ENCODE data around the gene ARHGAP44.

ARHGAP44 gene

DNA sequence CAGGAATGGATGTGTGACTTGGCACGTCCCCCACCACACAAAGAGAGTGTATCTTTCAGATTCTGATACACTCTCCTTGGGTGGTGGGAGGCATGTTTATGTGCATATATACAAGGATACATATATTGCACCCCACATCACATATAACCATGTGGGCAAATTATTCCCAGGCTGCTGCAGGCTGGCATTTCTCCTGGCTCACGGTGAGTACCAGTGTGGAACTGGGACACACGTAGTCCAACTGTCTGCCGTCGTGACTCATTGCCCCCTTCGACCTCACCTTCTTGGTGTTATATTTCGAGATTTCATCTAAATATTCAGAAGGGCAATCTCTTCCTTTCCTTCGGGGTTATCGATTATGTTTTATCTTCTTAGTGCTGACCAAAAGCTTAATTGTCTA, 24.4 kb downstream of the ARHGAP44 start:
- no peak overlapping the region for H3K4me3 ChIP-seq (ENCODE audit: low read depth, low read length)
- TF ChIP-seq, protein P1, sequence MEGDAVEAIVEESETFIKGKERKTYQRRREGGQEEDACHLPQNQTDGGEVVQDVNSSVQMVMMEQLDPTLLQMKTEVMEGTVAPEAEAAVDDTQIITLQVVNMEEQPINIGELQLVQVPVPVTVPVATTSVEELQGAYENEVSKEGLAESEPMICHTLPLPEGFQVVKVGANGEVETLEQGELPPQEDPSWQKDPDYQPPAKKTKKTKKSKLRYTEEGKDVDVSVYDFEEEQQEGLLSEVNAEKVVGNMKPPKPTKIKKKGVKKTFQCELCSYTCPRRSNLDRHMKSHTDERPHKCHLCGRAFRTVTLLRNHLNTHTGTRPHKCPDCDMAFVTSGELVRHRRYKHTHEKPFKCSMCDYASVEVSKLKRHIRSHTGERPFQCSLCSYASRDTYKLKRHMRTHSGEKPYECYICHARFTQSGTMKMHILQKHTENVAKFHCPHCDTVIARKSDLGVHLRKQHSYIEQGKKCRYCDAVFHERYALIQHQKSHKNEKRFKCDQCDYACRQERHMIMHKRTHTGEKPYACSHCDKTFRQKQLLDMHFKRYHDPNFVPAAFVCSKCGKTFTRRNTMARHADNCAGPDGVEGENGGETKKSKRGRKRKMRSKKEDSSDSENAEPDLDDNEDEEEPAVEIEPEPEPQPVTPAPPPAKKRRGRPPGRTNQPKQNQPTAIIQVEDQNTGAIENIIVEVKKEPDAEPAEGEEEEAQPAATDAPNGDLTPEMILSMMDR (IDR thresholded peaks at IDR 0.05; ENCODE audit: borderline replicate concordance, insufficient read depth, low read depth, low read length), result no peak

DNA sequence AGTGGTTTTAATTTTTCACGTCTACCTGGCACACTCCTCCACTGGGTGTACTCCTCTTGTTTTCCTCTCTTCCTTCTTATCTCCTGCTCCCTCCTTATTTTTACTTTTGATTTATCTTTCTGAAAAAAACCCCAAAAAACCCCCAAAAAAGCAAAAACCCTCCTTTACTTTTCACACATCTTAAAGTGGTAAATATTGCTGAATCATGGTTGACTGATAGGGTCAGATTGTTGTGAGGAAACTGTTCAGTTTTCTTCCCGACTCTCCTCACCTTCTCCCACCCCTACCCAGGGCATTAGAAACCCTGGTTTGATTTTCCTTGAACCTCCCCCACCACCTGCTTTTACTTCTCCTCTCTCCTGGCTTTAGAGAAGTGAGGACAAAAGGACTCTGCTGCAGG, 25.4 kb downstream of the ARHGAP44 start:
- H3K4me3 ChIP-seq (ENCODE audit: low read depth, low read length), result no peak overlapping the region
- TF ChIP-seq, protein P1 (IDR thresholded peaks at IDR 0.05; ENCODE audit: borderline replicate concordance, insufficient read depth, low read depth, low read length), result no peak

DNA sequence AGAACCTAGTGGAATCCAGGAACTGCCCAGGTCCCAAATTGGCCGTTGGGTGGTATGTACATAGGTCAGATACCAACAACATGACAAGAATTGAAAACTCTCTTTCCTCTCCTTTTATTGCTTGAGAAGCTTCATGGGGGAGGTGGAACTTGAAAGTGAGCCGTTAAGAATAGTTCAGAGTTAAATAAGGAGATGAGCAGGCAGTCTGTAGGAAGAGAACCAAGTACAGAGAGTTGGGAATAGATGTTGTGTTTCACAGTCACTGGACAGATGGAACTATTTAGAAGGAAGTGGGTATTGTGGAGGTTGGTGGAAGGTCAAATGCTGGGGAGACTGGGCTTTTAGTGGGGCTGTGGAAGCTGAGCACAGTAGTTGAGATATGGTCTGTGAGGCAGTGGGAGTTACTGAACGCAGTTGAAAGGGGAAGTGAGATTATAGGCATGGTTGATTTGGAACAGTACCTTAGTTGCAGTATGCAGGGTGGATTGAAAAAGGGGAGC, 26.4 kb downstream of the ARHGAP44 start:
- TF ChIP-seq, protein P1 (IDR thresholded peaks at IDR 0.05; ENCODE audit: borderline replicate concordance, insufficient read depth, low read depth, low read length), result no peak
- H3K4me3 ChIP-seq (ENCODE audit: low read depth, low read length), result no peak overlapping the region

DNA sequence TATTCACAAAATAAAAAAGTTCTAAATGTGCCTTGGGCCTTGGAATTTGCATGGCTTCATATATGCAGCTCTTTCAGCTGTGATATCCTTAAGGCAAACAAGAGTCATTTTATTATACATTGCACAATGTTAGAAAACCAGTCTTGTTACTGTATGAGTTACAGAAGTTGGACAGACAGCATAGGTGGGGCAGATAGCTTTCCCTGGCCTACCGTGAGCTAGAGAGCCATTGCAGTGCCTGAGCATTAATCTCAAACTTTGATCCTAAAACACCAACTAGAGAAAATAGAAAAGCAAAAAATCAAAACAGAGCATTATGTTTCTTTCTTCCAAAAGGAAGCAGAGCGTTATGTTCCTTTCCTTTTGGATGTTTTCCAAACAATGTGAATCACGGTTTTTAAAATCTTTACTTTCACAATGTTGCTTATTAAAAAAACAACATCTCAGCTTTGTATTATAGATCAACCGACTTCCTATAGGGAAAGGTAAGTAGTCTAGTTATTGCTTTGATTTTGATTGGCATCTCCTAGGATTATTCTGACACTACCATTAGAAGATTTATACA, 32.2 kb downstream of the ARHGAP44 start:
- TF ChIP-seq, protein P1 (IDR thresholded peaks at IDR 0.05; ENCODE audit: borderline replicate concordance, insufficient read depth, low read depth, low read length), result no peak
- H3K4me3 ChIP-seq (ENCODE audit: low read depth, low read length), result no peak overlapping the region

DNA sequence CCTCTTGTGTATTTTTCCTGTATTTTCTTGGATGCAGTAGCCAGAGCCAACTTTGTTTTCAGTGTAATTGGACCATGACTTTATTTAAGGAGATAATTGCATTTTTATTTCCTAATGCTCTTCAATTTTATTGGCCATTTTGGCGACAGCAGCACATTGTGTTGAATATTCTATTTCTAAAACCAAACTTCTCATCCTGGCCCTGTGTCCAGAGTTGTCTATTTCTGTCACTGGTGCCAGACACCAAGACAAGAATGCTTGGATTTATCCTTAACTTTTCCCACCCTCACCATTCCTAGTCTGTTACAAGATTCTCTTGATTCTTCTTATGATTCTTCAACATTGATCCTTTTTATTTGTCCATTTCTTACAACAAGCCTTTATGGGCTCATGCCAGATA, 37.1 kb downstream of the ARHGAP44 start:
- TF ChIP-seq, protein P1 (IDR thresholded peaks at IDR 0.05; ENCODE audit: borderline replicate concordance, insufficient read depth, low read depth, low read length), result no peak
- no peak overlapping the region for H3K4me3 ChIP-seq (ENCODE audit: low read depth, low read length)

DNA sequence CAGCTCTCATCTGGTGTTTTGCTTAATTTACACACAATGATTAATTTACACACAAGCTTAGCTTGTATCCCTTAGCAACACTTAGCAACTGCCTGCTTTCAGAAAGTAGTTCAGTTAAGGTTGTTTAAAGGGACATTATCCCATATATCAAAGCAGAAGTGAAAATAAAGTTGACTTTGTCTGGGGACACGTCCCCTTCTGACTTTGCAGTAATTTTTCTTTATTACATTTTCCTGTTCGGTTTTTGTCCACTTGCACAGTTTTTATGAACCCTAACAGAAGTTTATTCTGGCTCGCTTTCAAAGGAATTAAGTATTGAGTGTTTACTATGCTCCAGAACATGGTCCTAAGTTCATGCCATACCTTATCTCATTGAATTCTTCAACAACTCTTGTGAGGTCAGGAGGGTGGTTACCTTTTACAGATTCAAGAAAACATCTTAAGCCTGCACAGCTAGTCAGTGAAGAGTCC, 41.5 kb downstream of the ARHGAP44 start:
- TF ChIP-seq, protein P1 (IDR thresholded peaks at IDR 0.05; ENCODE audit: borderline replicate concordance, insufficient read depth, low read depth, low read length), result no peak

DNA sequence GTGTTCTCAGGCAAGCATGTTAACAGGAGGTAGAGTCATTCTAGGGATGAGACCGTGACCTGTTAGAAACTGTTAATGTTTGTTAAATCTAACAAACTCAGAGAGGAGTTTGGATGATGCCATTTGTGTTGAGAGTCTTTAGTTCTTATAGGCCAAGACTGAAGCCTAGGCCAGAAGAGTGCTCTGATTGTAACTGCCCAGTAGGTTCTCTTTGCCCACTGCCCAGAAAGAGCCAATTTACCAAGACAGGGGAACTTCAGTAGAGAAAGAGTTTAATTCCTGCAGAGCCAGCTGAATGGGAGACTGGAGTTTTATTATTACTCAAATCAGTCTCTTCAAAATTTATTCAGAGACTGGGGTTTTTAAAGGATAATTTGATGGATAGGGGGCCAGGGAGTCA, 42.5 kb downstream of the ARHGAP44 start:
- TF ChIP-seq, protein P1 (IDR thresholded peaks at IDR 0.05; ENCODE audit: borderline replicate concordance, insufficient read depth, low read depth, low read length), result no peak

More for the DNA sequence above, 41.5 kb downstream of the ARHGAP44 start:
- H3K4me3 ChIP-seq (ENCODE audit: low read depth, low read length), result no peak overlapping the region

More for the DNA sequence above, 42.5 kb downstream of the ARHGAP44 start:
- H3K4me3 ChIP-seq (ENCODE audit: low read depth, low read length), result no peak overlapping the region
